H1 (cell line): ENCODE results near the gene CNGB1. TPM values are rescaled to one million over a fixed set of nuclear protein-coding genes. Genes with fewer than 3 reads are reported as not detected.
A peak's percentile ranks its signal among the peaks of the same experiment; 100 is the strongest.

Experiments used
- CTCF ChIA-PET: fragments of 300-600 bp; sonication (Branson Sonifier 250); formaldehyde crosslinking; loops from one replicate; lab custom pipeline; 2021; ENCODE audit not compliant: partially characterized antibody; lab: Charles Lee
- POLR2A ChIA-PET: fragments of 300-600 bp; sonication (Branson Sonifier 250); formaldehyde crosslinking; loops from one replicate; lab custom pipeline; 2021; ENCODE audit warnings: inconsistent platforms; ENCODE audit not compliant: partially characterized antibody; lab: Charles Lee
- DNase-seq, 2 experiments: peaks; one replicate each; pipeline versions ENCODE4 v3.0.0 to v3.0.0-alpha.2; 2010 to 2022; ENCODE audit warnings: low spot score in 2 of 2, low read depth in 1 of 2, mixed read lengths in 1 of 2
- FAIRE-seq: peaks from 2 replicates; lab custom pipeline; 2011; peaks lifted over from hg19 to GRCh38; lab: Jason Lieb, UNC
- H2AFZ ChIP-seq: 2 replicates; pipeline ENCODE4 v1.8.1; 2012; ENCODE audit warnings: low read length, inconsistent platforms
- H2AK5ac ChIP-seq: 2 replicates; pipeline ENCODE4 v1.6.1; 2013; ENCODE audit warnings: low read depth, low read length
- H2BK120ac ChIP-seq: replicated peaks from 2 replicates; pipeline ENCODE3; 2013; ENCODE audit warnings: low read depth, low read length, inconsistent platforms
- H2BK12ac ChIP-seq: 2 replicates; pipeline ENCODE4 v1.6.1; 2013; ENCODE audit warnings: low read depth, low read length
- H2BK15ac ChIP-seq: 2 replicates; pipeline ENCODE4 v1.6.1; 2013; ENCODE audit warnings: low read length
- H2BK20ac ChIP-seq: 2 replicates; pipeline ENCODE4 v1.6.1; 2013; ENCODE audit warnings: low read length
- H2BK5ac ChIP-seq: 2 replicates; pipeline ENCODE4 v1.6.1; 2013; ENCODE audit warnings: low read depth, low read length
- H3K14ac ChIP-seq: 2 replicates; pipeline ENCODE4 v1.6.1; 2013; ENCODE audit warnings: inconsistent platforms; ENCODE audit not compliant: insufficient read length
- H3K18ac ChIP-seq: 2 replicates; pipeline ENCODE4 v1.6.1; 2013; ENCODE audit warnings: low read length; ENCODE audit errors: extremely low read depth
- H3K23ac ChIP-seq: 2 replicates; pipeline ENCODE4 v1.6.1; 2013; ENCODE audit warnings: inconsistent platforms; ENCODE audit not compliant: insufficient read length
- H3K23me2 ChIP-seq: 2 replicates; pipeline ENCODE4 v1.6.1; 2013; ENCODE audit warnings: low read depth, low read length
- H3K27ac ChIP-seq: 2 replicates; pipeline ENCODE4 v1.6.1; 2011; ENCODE audit warnings: low read depth, low read length, inconsistent platforms
- H3K27me3 ChIP-seq, 4 experiments: replicated peaks in 1 of 4; 1 replicate in 1 of 4; 2 replicates in 3 of 4; pipeline versions ENCODE4 v1.6.1 to v1.8.1; 2011 to 2013; ENCODE audit warnings: low read length in 3 of 4, mild to moderate bottlenecking in 3 of 4, inconsistent platforms in 2 of 4, mixed read lengths in 2 of 4, moderate library complexity in 1 of 4; ENCODE audit not compliant: control insufficient read depth in 3 of 4, insufficient read depth in 3 of 4; ENCODE audit errors: extremely low read depth in 1 of 4
- H3K36me3 ChIP-seq, 4 experiments: 2 replicates each; pipeline versions ENCODE4 v1.6.1 to v1.8.1; 2011 to 2013; ENCODE audit warnings: mild to moderate bottlenecking in 4 of 4, low read length in 3 of 4, moderate library complexity in 2 of 4, control low read depth in 1 of 4, inconsistent platforms in 1 of 4; ENCODE audit not compliant: insufficient read depth in 4 of 4, control insufficient read depth in 2 of 4
- H3K4ac ChIP-seq: replicated peaks from 2 replicates; pipeline ENCODE3; 2013; ENCODE audit warnings: low read length, low read depth, mixed read lengths, inconsistent platforms; ENCODE audit not compliant: insufficient read length
- H3K4me1 ChIP-seq, 4 experiments: replicated peaks in 1 of 4; 1 replicate in 1 of 4; 2 replicates in 3 of 4; pipeline versions ENCODE4 v1.6.1 to v1.8.1; 2011 to 2013; ENCODE audit warnings: low read length in 3 of 4, inconsistent platforms in 2 of 4, mixed read lengths in 1 of 4; ENCODE audit not compliant: insufficient read depth in 4 of 4, control insufficient read depth in 3 of 4
- H3K4me2 ChIP-seq, 2 experiments: 2 replicates each; pipeline versions ENCODE4 v1.6.1 to v1.8.1; 2011 to 2013; ENCODE audit warnings: low read depth in 2 of 2, low read length in 2 of 2, control low read depth in 1 of 2, inconsistent platforms in 1 of 2, mild to moderate bottlenecking in 1 of 2; ENCODE audit not compliant: insufficient read depth in 1 of 2
- H3K4me3 ChIP-seq, 4 experiments: fragments of 200-600, 300-600 bp in 1 of 4; sonication (generic), shearing (Covaris generic), sonication (Bioruptor Twin) in 1 of 4; 2 replicates each; pipeline versions ENCODE4 v1.5.1 to v1.8.1; 2011 to 2016; ENCODE audit warnings: low read length in 4 of 4, low read depth in 3 of 4, control low read depth in 2 of 4, inconsistent platforms in 2 of 4, mild to moderate bottlenecking in 2 of 4, mixed read lengths in 1 of 4, moderate library complexity in 1 of 4; ENCODE audit not compliant: insufficient read depth in 2 of 4; ENCODE audit errors: extremely low read depth in 1 of 4
- H3K56ac ChIP-seq: replicated peaks from 2 replicates; pipeline ENCODE3; 2013; ENCODE audit warnings: low read depth, mild to moderate bottlenecking, mixed read lengths, low read length, inconsistent platforms; ENCODE audit not compliant: insufficient read length
- H3K79me1 ChIP-seq: 2 replicates; pipeline ENCODE4 v1.6.1; 2013; ENCODE audit warnings: low read depth, low read length, control low read depth
- H3K79me2 ChIP-seq, 2 experiments: 2 replicates each; pipeline versions ENCODE4 v1.6.1 to v1.8.1; 2012 to 2013; ENCODE audit warnings: low read length in 2 of 2, mild to moderate bottlenecking in 2 of 2, inconsistent platforms in 1 of 2; ENCODE audit not compliant: insufficient read depth in 2 of 2, control insufficient read depth in 1 of 2
- H3K9ac ChIP-seq, 4 experiments: replicated peaks in 1 of 4; 1 replicate in 1 of 4; 2 replicates in 3 of 4; pipeline versions ENCODE4 v1.6.1 to v1.8.1; 2011 to 2013; ENCODE audit warnings: low read depth in 3 of 4, low read length in 3 of 4, control low read depth in 2 of 4, mild to moderate bottlenecking in 2 of 4, moderate library complexity in 2 of 4, inconsistent platforms in 1 of 4; ENCODE audit errors: extremely low read depth in 1 of 4
- H3K9me3 ChIP-seq, 2 experiments: 2 replicates each; pipeline versions ENCODE4 v1.6.1 to v1.8.1; 2012 to 2013; ENCODE audit warnings: mild to moderate bottlenecking in 2 of 2, moderate library complexity in 2 of 2, control low read depth in 1 of 2, inconsistent platforms in 1 of 2, low read depth in 1 of 2, low read length in 1 of 2, mixed read lengths in 1 of 2; ENCODE audit not compliant: insufficient read depth in 2 of 2
- H4K20me1 ChIP-seq, 2 experiments: replicated peaks in 1 of 2; 2 replicates each; pipeline versions ENCODE3 to v1.8.1; 2011 to 2013; ENCODE audit warnings: inconsistent platforms in 2 of 2, low read length in 2 of 2, mild to moderate bottlenecking in 1 of 2; ENCODE audit not compliant: insufficient read depth in 2 of 2, control insufficient read depth in 1 of 2
- H4K5ac ChIP-seq: 2 replicates; pipeline ENCODE4 v1.6.1; 2013; ENCODE audit warnings: low read length, low read depth, mixed read lengths, inconsistent platforms; ENCODE audit not compliant: insufficient read length
- H4K8ac ChIP-seq: 2 replicates; pipeline ENCODE4 v1.8.0; 2013; ENCODE audit warnings: mild to moderate bottlenecking, moderate library complexity, low read length, inconsistent platforms; ENCODE audit not compliant: insufficient read depth; ENCODE audit errors: extremely low read depth
- H4K91ac ChIP-seq: replicated peaks from 2 replicates; pipeline ENCODE3; 2013; ENCODE audit warnings: low read length, mixed read lengths, inconsistent platforms; ENCODE audit not compliant: insufficient read length
- ASH2L ChIP-seq: fragments of 200-600, 300-600 bp; sonication (generic); IDR thresholded peaks from one replicate; pipeline ENCODE4 v1.7.1; 2017; ENCODE audit warnings: low read length
- KDM1A ChIP-seq: fragments of 200-600, 300-600 bp; sonication (generic); IDR thresholded peaks from 2 replicates; pipeline ENCODE4 v1.7.1; 2016; ENCODE audit warnings: mild to moderate bottlenecking, low read length, borderline replicate concordance
- KDM5A ChIP-seq: fragments of 200-600 bp; IDR thresholded peaks from 2 replicates; pipeline ENCODE4 v1.7.1; 2012; ENCODE audit warnings: mild to moderate bottlenecking, low read length, inconsistent platforms, mixed read lengths
- POLR2A ChIP-seq, 2 experiments: IDR thresholded peaks; 1 replicate in 1 of 2; 2 replicates in 1 of 2; pipeline ENCODE4 v1.6.1; 2011; ENCODE audit warnings: low read depth in 2 of 2, low read length in 2 of 2, mild to moderate bottlenecking in 2 of 2; ENCODE audit errors: control extremely low read depth in 1 of 2
- POLR2AphosphoS5 ChIP-seq: IDR thresholded peaks from 2 replicates; pipeline ENCODE4 v1.6.1; 2011; ENCODE audit warnings: low read depth, low read length
- RFX5 ChIP-seq: IDR thresholded peaks from 2 replicates; pipeline ENCODE4 v1.6.1; 2011; ENCODE audit warnings: low read depth, low read length, improper control_type of control experiment, borderline replicate concordance
- RNF2 ChIP-seq: fragments of 200-900, 300-1000 bp; sonication (generic); IDR thresholded peaks from 2 replicates; pipeline ENCODE4 v1.7.1; 2016; ENCODE audit warnings: borderline replicate concordance, low read depth, mild to moderate bottlenecking, antibody characterized with exemption, low read length; ENCODE audit not compliant: poor library complexity, severe bottlenecking; ENCODE audit errors: missing control alignments
- SIX5 ChIP-seq: IDR thresholded peaks from 2 replicates; pipeline ENCODE4 v1.6.1; 2011; ENCODE audit warnings: mild to moderate bottlenecking, low read depth, low read length
- SP2 ChIP-seq: IDR thresholded peaks from 2 replicates; pipeline ENCODE4 v1.6.1; 2012; ENCODE audit warnings: mild to moderate bottlenecking, low read length, inconsistent platforms
- WGBS, 2 experiments: shearing (Covaris generic) in 1 of 2; methylation state at CpG; one replicate each; pipeline versions ENCODE4 v1.1.6 to v1.1.7; 2013 to 2015; ENCODE audit warnings: low lambda C conversion rate in 2 of 2, mixed read lengths in 2 of 2, inconsistent platforms in 1 of 2, low coverage in 1 of 2, missing lambda C conversion rate in 1 of 2; ENCODE audit not compliant: insufficient replicate concordance in 2 of 2, insufficient coverage in 1 of 2, insufficient read length in 1 of 2; ENCODE audit errors: extremely low coverage in 1 of 2, missing lambda C conversion rate in 1 of 2; 5-methylcytosine and 5-hydroxymethylcytosine counted together
- polyA plus RNA-seq, 7 experiments: library from polyadenylated mRNA; depleted of rRNA in 3 of 7; stranded (reverse) in 5 of 7; unstranded in 2 of 7; fragments of >200 nt in 5 of 7; fragments of 200-250 nt in 2 of 7; gene quantifications; 1 replicate in 5 of 7; 2 replicates in 1 of 7; 4 replicates in 1 of 7; pipeline versions ENCODE4 v1.2.1 to v1.2.3, GENCODE V29; 2011 to 2013; ENCODE audit warnings: missing spikeins in 2 of 7, mixed read lengths in 2 of 7
- total RNA-seq: library from RNA; stranded (reverse); fragmentation: NEBNext Ultra II Directional; extraction: Animal tissue kit (Norgen Biotek cat#: 25700); gene quantifications from 2 replicates; pipeline ENCODE4 v1.2.1, GENCODE V29; 2021

Gene CNGB1
- total and polyA plus RNA-seq, 2 of the 8 experiments (the other 6 are each of a cell fraction or from before 2014, with no cell fraction given) = not detected

DNA sequence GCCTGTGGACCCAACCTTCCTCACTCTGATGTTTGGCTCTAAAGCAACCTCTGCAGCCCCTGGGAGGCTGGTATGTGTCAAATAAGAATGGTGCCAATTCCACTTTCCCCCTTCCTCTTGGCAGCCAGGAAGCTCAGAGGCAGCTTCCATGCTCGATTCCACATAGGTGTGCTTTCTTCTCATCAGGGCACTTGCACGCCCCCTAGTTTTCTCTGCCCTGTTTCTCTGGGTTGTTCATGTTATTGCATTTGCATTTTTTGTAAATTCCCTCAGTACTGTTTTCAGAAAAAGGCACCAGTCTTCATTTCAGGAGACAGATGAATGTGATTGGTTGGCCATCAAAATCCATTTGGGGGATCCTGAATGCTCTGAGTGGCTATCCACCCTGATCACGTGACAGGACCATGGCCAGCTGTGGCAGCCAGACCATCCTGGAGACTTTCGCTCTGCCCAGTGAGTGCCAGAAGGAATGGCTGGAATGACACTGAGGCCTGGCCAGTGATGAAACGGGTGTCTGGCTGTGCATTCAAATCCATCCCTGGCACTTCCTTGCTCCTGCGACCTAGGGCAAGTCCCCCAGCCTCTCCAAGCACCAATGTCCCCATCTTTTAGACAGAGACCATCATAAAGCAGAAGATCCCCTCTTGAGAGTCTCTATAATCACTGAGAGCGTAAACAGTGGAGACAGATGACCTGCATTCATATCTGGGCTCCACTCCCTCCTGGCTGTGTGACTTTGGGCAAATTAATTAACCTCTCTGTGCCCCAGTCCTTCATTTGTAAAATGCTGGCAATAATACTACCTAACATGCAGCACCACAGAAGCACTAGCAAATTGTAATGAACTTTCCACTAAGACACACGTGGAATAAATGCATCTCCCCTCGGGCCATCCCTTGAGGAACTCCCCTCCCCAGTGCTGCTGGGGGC is 56.4 kb downstream of the CNGB1 start:
- no peak for TF ChIP-seq POLR2A (IDR thresholded peaks at IDR 0.05; ENCODE audit: control extremely low read depth in 1 of 2, low read depth in 2 of 2, low read length in 2 of 2)
- TF ChIP-seq SIX5 = no peak
- no peak for TF ChIP-seq RNF2
- peak; percentile 40; the same call in 1 of the 2 replicates for TF ChIP-seq KDM1A
- no peak for TF ChIP-seq RFX5
- TF ChIP-seq POLR2AphosphoS5 = no peak
- TF ChIP-seq ASH2L = no peak
- TF ChIP-seq KDM5A = no peak
- no peak for TF ChIP-seq SP2
- H3K36me3 ChIP-seq = no peaks in the 10 kb centered on the region
- H3K27me3 ChIP-seq = no peaks in the 10 kb centered on the region
- H3K4me1 ChIP-seq = peaks cover 0 to 13% (median 2%) of the 10 kb centered on the region in 4 experiments; a peak in 4 of 7 replicates
- H3K56ac ChIP-seq = no peak overlapping the region
- H3K9me3 ChIP-seq = no peaks in the 10 kb centered on the region
- H3K9ac ChIP-seq = no peak overlapping the region
- WGBS, 2 experiments = 83% methylated on average over 9 of the region's 9 CpGs; no CpG with 5 or more reads in 1 of the 2 experiments
- no peak overlapping the region for H3K14ac ChIP-seq
- DNase-seq (no peak), FAIRE-seq (no peak)
- H3K4ac ChIP-seq = no peak overlapping the region
- no peak overlapping the region for H2BK20ac ChIP-seq
- 0 out of 2 replicates have a peak overlapping the region, but pooled peaks have one; percentile 3 for H4K8ac ChIP-seq
- H4K5ac ChIP-seq = no peak overlapping the region
- no peak overlapping the region for H3K27ac ChIP-seq
- H3K4me3 ChIP-seq = no peak overlapping the region
- no peak overlapping the region for H2BK120ac ChIP-seq
- H3K18ac ChIP-seq = no peak overlapping the region
- H2AFZ ChIP-seq = no peak overlapping the region
- H3K79me1 ChIP-seq = no peaks in the 10 kb centered on the region
- peaks cover 0 to 4% of the 10 kb centered on the region in 2 experiments for H4K20me1 ChIP-seq
- H4K91ac ChIP-seq = no peak overlapping the region
- no peak overlapping the region for H2BK12ac ChIP-seq
- POLR2A ChIA-PET = no interaction called here
- H2BK15ac ChIP-seq = no peak overlapping the region
- peaks cover 3% of the 10 kb centered on the region; the same call in 1 of the 2 replicates for H3K23me2 ChIP-seq
- H2AK5ac ChIP-seq = no peak overlapping the region
- no peak overlapping the region for H3K4me2 ChIP-seq
- no peak overlapping the region for H3K23ac ChIP-seq
- no peak overlapping the region for H2BK5ac ChIP-seq
- CTCF ChIA-PET = interaction anchor here (0.7 to 3.6 kb wide), 8 partner anchors 9 to 207 kb away, joined by 3 to 25 read pairs (median 4); no protein-coding TSS in a partner anchor
- no peaks in the 10 kb centered on the region; a peak in 1 of 4 replicates for H3K79me2 ChIP-seq
